Duodenal mucosa (tissue), 2 donors: Measurements from ENCODE around the gene BASP1.
"Not testable (repeated sequence)": the region's sequence is repeated elsewhere in the genome, so short reads cannot be mapped to it uniquely, and the experiment has no call there.

Source experiments
- H3K27ac ChIP-seq: one replicate; pipeline ENCODE4 v1.7.0; 2013; ENCODE audit warnings: low read depth, low read length
- H3K27me3 ChIP-seq, 2 donors: one replicate each; pipeline ENCODE4 v1.7.0; 2013; ENCODE audit warnings: low read length in 2 of 2, control low read depth in 1 of 2; ENCODE audit not compliant: insufficient read depth in 2 of 2, control insufficient read depth in 1 of 2
- H3K36me3 ChIP-seq, 2 donors: one replicate each; pipeline ENCODE4 v1.7.0; 2013; ENCODE audit warnings: low read length in 2 of 2, control low read depth in 1 of 2; ENCODE audit not compliant: insufficient read depth in 2 of 2, control insufficient read depth in 1 of 2
- H3K4me1 ChIP-seq, 2 donors: one replicate each; pipeline ENCODE4 v1.7.0; 2013; ENCODE audit warnings: low read length in 2 of 2, control low read depth in 1 of 2; ENCODE audit not compliant: insufficient read depth in 2 of 2, control insufficient read depth in 1 of 2
- H3K4me3 ChIP-seq, 2 donors: one replicate each; pipeline ENCODE4 v1.7.0; 2013; ENCODE audit warnings: low read length in 2 of 2, low read depth in 1 of 2
- H3K9ac ChIP-seq, 2 donors: one replicate each; pipeline ENCODE4 v1.7.0; 2013; ENCODE audit warnings: low read length in 2 of 2, low read depth in 1 of 2
- H3K9me3 ChIP-seq, 2 donors: one replicate each; pipeline ENCODE4 v1.7.0; 2013; ENCODE audit warnings: low read length in 2 of 2, control low read depth in 1 of 2; ENCODE audit not compliant: control insufficient read depth in 1 of 2

The BASP1 gene

DNA sequence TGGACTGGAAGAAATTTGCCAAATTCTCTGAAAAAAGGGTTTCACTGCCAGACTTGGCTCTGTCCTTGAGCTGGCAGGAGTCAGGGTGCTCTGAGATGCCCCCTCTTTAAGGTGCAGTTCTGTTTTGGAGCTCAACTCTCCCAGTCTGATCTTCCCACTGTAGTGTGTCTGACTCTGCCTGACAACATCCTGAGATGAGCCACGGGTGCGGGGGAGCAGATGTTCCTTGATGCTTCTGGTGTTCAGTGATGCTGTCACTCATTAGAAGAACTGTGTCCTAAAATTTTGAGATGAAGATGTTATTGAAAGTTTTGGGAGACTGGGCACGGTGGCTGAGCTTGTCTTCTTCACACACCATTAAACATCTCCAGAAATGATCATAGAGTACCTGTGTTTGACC is 78.2 kb downstream of the BASP1 start:
- no peak overlapping the region for H3K4me3 ChIP-seq
- H3K9me3 ChIP-seq = no peaks in the 10 kb centered on the region
- H3K27ac ChIP-seq = no peak overlapping the region
- no peaks in the 10 kb centered on the region for H3K4me1 ChIP-seq
- H3K9ac ChIP-seq = no peak overlapping the region
- H3K27me3 ChIP-seq = no peaks in the 10 kb centered on the region
- H3K36me3 ChIP-seq = no peaks in the 10 kb centered on the region

DNA sequence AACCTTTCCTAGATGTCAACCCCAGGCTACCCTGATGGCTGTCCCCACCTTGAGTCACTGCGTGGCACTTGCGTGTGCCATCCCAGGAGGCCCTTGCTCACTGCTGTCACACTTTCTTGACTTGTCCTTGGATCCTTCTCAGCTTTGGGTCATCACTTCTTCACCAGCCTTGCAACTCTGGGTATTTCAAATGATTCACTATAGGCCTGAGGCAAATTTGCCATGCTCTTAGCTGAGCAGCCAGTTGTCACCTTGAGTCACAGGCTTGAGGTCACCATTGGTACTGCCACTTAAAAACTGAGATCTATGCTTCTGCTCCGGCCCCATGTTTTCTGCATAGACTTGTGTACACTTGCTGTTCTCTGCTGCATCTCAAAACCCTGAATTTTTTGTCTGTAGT is 84.7 kb downstream of the BASP1 start:
- Histone ChIP-seq H3K36me3 (no peaks in the 10 kb centered on the region), H3K4me3 (no peak overlapping the region), H3K9ac (no peak overlapping the region), H3K27ac (no peak overlapping the region), H3K9me3 (no peaks in the 10 kb centered on the region), H3K4me1 (no peaks in the 10 kb centered on the region), H3K27me3 (no peaks in the 10 kb centered on the region)

DNA sequence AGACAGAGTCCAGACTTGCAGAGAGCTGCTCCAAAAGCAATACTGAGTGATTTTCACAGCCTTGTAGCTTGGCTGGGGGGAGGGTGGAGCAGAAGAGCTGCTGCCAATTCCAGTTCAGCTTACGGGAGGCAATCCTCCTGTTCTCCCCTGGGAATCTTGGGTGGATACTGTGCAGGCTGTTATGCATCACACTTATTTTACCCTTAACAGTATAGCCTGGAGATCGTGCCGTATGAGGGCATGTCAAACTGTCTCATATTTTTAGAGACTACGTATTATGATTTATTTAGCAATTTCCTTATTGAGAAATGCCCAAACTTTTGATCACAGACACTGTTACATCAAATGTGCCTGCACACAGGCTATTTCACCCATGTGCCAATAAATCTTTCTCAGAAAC is 85.2 kb downstream of the BASP1 start:
- Histone ChIP-seq H3K4me1 (no peaks in the 10 kb centered on the region), H3K9ac (no peak overlapping the region), H3K9me3 (no peaks in the 10 kb centered on the region), H3K36me3 (no peaks in the 10 kb centered on the region), H3K27me3 (no peaks in the 10 kb centered on the region), H3K27ac (no peak overlapping the region), H3K4me3 (no peak overlapping the region)

DNA sequence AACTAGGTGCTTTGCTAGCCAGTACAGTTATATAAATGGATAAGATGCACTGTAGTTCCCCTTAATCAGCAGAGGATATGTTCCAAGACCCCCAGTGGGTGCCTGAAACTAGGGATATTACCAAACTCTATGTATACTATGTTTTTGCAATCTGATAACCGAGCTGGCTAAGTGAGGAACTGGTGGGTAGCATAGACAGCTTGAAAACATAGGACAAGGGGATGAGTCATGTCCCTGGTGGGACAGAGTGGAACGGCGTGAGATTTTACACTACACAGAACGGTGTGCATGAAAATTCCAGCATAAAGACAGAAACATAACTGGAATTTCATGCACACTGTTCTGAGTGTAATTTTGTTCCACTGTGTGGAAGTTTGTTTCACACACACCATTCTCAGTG is 86.9 kb downstream of the BASP1 start:
- Histone ChIP-seq H3K27ac (no peak overlapping the region), H3K36me3 (no peaks in the 10 kb centered on the region), H3K4me1 (no peaks in the 10 kb centered on the region), H3K27me3 (no peaks in the 10 kb centered on the region), H3K9me3 (no peaks in the 10 kb centered on the region), H3K9ac (no peak overlapping the region), H3K4me3 (no peak overlapping the region)

DNA sequence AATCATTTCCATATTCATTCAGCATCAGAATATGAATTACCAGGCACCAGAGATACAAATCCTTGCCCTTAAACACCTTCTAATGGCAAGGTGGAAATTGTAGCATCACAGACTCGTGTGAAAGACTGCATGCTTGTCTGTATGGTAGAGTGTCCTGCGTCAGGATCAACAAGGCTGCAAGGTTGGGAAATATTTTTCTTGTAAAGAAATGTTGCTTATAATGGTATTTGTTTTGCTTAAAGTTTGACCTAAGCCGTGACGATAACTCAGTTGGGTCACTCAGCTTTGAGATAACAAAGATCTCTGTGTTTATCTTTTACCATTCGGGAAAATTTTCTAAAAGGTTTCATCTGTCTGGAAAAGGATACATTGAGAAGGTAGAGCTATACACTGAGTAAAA is 87.6 kb downstream of the BASP1 start:
- Histone ChIP-seq H3K27me3 (no peaks in the 10 kb centered on the region), H3K9me3 (no peaks in the 10 kb centered on the region), H3K9ac (no peak overlapping the region), H3K27ac (no peak overlapping the region), H3K4me3 (no peak overlapping the region), H3K4me1 (no peaks in the 10 kb centered on the region), H3K36me3 (no peaks in the 10 kb centered on the region)

DNA sequence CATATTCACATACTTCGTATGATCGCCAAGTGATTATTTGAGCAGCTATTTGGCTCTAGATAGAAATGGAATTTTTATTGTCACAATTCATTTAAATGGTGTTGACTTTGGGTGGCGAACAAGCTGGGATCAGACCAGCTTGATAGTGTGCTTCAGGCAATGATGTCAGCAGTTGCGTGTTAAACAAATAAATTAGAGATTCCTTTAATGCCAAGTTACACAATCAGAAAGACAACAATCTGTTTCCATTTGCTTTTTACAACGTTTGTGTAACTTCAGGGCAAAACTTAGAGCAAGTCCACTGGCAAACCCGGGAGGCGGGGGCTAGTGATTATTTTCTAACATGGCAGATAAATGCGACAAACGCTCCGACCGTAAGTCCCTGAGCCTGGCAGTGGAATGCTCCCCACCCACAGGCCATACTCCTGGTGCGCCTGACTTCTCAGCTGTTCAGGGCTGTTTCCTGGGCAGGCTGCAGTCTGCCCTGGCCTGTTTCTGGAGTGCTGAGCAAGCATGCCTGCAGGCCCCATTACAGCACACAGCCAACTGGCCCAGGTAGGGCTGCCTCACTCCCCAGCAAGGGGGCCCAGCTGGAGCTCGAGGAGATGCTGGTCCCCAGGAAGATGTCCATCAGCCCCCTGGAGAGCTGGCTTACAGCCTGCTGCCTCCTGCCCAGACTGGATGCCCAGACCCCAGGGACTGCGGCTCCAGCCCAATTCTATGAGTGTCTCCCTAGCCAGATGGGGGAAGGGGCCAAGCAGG is 88.7 kb downstream of the BASP1 start:
- no peaks in the 10 kb centered on the region for H3K4me1 ChIP-seq
- no peak overlapping the region for H3K27ac ChIP-seq
- no peak overlapping the region for H3K9ac ChIP-seq
- H3K4me3 ChIP-seq = no peak overlapping the region
- no peaks in the 10 kb centered on the region for H3K36me3 ChIP-seq
- H3K9me3 ChIP-seq = no peaks in the 10 kb centered on the region
- H3K27me3 ChIP-seq = no peaks in the 10 kb centered on the region

DNA sequence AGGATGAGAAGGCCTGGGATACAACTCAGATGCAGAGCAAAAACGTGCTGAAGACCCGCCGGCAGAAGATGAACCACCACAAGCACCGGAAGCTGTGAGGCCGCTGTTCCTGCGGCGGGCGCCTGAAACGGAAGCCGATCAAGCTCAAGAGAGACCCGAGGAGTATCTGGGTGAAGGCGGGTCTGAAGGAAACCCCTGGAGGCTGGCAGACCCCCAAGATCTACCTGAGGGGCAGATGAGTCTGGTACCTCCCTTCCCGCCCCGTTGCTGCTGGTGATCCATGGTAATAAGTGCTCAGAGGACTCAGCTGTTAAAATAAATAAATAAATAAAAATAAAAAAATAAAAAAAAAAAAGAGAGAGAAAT is 89.3 kb downstream of the BASP1 start:
- H3K27me3 ChIP-seq = no peaks in the 10 kb centered on the region
- no peak overlapping the region for H3K4me3 ChIP-seq
- H3K27ac ChIP-seq = no peak overlapping the region
- no peaks in the 10 kb centered on the region for H3K4me1 ChIP-seq
- H3K9me3 ChIP-seq = no peaks in the 10 kb centered on the region
- no peaks in the 10 kb centered on the region for H3K36me3 ChIP-seq
- no peak overlapping the region for H3K9ac ChIP-seq

DNA sequence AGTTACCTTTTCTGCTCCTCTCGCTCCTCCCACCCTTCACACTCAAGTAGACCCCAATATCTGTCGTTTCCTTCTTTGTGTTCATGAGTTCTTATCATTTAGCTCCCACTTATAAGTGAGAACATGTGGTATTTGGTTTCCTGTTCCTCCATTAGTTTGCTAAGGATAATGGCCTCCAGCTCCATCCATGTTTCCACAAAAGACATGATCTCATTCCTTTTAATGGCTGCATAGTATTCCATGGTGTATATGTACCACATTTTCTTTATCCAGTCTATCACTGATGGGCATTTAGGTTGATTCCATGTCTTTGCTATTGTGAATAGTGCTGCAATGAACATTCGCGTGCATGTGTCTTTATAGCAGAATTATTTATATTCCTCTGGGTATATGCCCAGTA is 90.0 kb downstream of the BASP1 start:
- not testable (repeated sequence) for H3K9me3 ChIP-seq, H3K36me3 ChIP-seq, H3K4me3 ChIP-seq, H3K27me3 ChIP-seq, H3K27ac ChIP-seq, H3K4me1 ChIP-seq, H3K9ac ChIP-seq

DNA sequence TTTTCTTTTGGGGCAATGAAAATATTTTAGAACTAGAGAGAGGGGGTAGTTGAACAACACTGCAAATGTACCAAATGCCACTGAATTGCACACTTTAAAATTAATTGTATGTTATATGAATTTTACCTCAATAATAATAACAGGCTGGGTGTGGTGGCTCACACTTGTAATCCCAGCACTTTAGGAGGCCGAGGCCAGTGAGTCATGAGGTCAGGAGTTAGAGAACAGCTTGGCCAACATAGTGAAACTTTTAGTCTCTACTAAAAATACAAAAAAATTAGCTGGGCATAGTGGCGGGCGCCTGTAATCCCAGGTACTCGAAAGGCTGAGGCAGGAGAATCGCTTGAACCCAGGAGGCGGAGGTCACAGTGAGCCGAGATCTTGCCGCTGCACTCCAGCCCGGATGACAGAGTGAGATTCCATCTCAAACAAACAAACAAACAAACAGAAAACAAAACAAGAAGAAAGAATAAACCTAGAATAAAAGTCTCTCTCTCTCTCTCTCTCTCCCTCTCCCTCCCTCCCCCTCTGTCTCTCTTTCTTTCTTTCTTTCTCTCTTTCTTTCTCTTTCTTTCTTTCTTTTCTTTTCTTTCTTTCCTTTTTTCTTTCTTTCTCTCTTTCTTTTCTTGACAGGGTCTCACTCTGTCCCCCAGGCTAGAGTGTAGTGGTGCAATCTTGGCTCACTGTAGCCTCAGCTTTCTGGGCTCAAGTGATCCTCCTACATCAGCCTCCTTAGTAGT is 91.1 kb downstream of the BASP1 start:
- Histone ChIP-seq H3K27ac (no peak overlapping the region), H3K9ac (no peak overlapping the region), H3K9me3 (no peaks in the 10 kb centered on the region), H3K27me3 (no peaks in the 10 kb centered on the region), H3K4me3 (no peak overlapping the region), H3K36me3 (no peaks in the 10 kb centered on the region), H3K4me1 (no peaks in the 10 kb centered on the region)

DNA sequence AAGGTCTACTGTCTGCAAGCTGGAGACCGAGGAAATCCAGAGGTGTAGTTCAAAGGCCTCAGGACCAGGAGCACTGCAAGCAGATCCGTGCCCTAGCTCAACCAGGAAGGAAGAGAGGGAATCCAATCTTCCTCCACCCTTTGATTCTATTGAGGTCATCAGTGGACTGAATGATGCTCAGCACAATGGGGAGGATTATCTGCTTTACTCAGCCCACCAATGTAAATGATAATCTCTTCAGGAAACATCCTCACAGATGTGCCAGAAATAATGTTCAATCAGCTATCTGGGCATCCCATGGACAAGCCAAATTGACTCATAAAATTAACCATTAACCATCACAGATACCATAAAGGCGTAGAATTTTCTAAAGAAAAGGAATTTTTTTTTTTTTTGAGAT is 92.0 kb downstream of the BASP1 start:
- Histone ChIP-seq H3K9ac (no peak overlapping the region), H3K9me3 (no peaks in the 10 kb centered on the region), H3K27me3 (no peaks in the 10 kb centered on the region), H3K4me1 (no peaks in the 10 kb centered on the region), H3K4me3 (no peak overlapping the region), H3K36me3 (no peaks in the 10 kb centered on the region), H3K27ac (no peak overlapping the region)
